GM12878 (cell line): ENCODE data around the gene GPR21. TPM values are rescaled to one million over a fixed set of nuclear protein-coding genes. Genes with fewer than 3 reads are reported as not detected.

Experiments used
- BACH1 ChIP-seq: fragments of 450-650 bp; IDR thresholded peaks from 2 replicates; pipeline ENCODE4 v1.6.1; 2017; ENCODE audit warnings: mild to moderate bottlenecking, borderline replicate concordance
- CHD2 ChIP-seq: IDR thresholded peaks from 2 replicates; pipeline ENCODE4 v1.6.1; 2011; ENCODE audit warnings: low read depth, low read length, improper control_type of control experiment, borderline replicate concordance
- EP300 ChIP-seq, 2 experiments: fragments of 150-350 bp in 1 of 2; IDR thresholded peaks; 2 replicates each; pipeline ENCODE4 v1.6.1; 2011 to 2012; ENCODE audit warnings: low read depth in 2 of 2, low read length in 2 of 2, borderline replicate concordance in 1 of 2, improper control_type of control experiment in 1 of 2, inconsistent platforms in 1 of 2; ENCODE audit not compliant: control insufficient read depth in 1 of 2
- JUND ChIP-seq: IDR thresholded peaks from 2 replicates; pipeline ENCODE4 v1.6.1; 2012; ENCODE audit warnings: low read depth, mild to moderate bottlenecking, low read length, improper control_type of control experiment, moderate library complexity
- LARP7 ChIP-seq: fragments of 450-650 bp; IDR thresholded peaks from 2 replicates; pipeline ENCODE4 v1.6.1; 2017; ENCODE audit warnings: mild to moderate bottlenecking
- MTA3 ChIP-seq: IDR thresholded peaks from 2 replicates; pipeline ENCODE4 v1.6.1; 2012; ENCODE audit warnings: low read length, inconsistent platforms, borderline replicate concordance
- POLR2AphosphoS5 ChIP-seq: IDR thresholded peaks from 2 replicates; pipeline ENCODE4 v1.6.1; 2011; ENCODE audit warnings: mild to moderate bottlenecking, low read length, inconsistent platforms
- TARDBP ChIP-seq: IDR thresholded peaks from 2 replicates; pipeline ENCODE4 v1.6.1; 2016; ENCODE audit warnings: borderline replicate concordance
- ZZZ3 ChIP-seq: IDR thresholded peaks from 2 replicates; pipeline ENCODE4 v1.6.1; 2011; ENCODE audit warnings: low read depth; ENCODE audit not compliant: control insufficient read depth, insufficient read length
- polyA plus RNA-seq, 11 experiments: library from polyadenylated mRNA; depleted of rRNA in 4 of 11; unstranded in 6 of 11; stranded (reverse) in 5 of 11; fragments of >200 nt; fragmentation: Nextera tagmentation in 4 of 11; fragmentation: Illumina TruSeq in 1 of 11; extraction: Ambion mirVana in 4 of 11; extraction: Trizol in 1 of 11; gene quantifications; 1 replicate in 1 of 11; 2 replicates in 10 of 11; pipeline versions ENCODE4 v1.2.1 to v1.2.3, GENCODE V29; 2011 to 2016; ENCODE audit warnings: inconsistent platforms in 2 of 11, missing spikeins in 2 of 11, low read depth in 1 of 11
- total RNA-seq, 4 experiments: library from RNA; depleted of rRNA in 3 of 4; stranded (reverse); fragments of >200 nt in 3 of 4; fragmentation: Illumina TruSeq in 1 of 4; extraction: Trizol in 1 of 4; gene quantifications; 2 replicates each; pipeline versions ENCODE4 v1.2.1 to v1.2.3, GENCODE V29; 2013 to 2021
- TF ChIP-seq, protein P1 (sequence below): IDR thresholded peaks from 2 replicates; pipeline ENCODE4 v1.6.1; 2011; ENCODE audit warnings: low read depth, low read length, improper control_type of control experiment, borderline replicate concordance
- TF ChIP-seq, protein P2 (sequence below): fragments of 450-650 bp; formaldehyde crosslinking; IDR thresholded peaks from 2 replicates; pipeline ENCODE4 v1.4.0; 2020; ENCODE audit warnings: mild to moderate bottlenecking, moderate library complexity
- TF ChIP-seq, protein P3 (sequence below): fragments of 450-650 bp; IDR thresholded peaks from 2 replicates; pipeline ENCODE4 v1.6.1; 2017; ENCODE audit warnings: mild to moderate bottlenecking, low read depth, inconsistent platforms; ENCODE audit not compliant: poor library complexity, severe bottlenecking
- TF ChIP-seq, protein P4 (sequence below): fragments of 450-650 bp; IDR thresholded peaks from 2 replicates; pipeline ENCODE4 v1.6.1; 2017; ENCODE audit warnings: low read depth, mild to moderate bottlenecking, moderate library complexity

Gene GPR21
- total and polyA plus RNA-seq, 10 of the 15 experiments (the other 5 are each of a cell fraction or from before 2014, with no cell fraction given), result 0.09 to 1.9 (median 0.57) TPM; not detected in 4

DNA sequence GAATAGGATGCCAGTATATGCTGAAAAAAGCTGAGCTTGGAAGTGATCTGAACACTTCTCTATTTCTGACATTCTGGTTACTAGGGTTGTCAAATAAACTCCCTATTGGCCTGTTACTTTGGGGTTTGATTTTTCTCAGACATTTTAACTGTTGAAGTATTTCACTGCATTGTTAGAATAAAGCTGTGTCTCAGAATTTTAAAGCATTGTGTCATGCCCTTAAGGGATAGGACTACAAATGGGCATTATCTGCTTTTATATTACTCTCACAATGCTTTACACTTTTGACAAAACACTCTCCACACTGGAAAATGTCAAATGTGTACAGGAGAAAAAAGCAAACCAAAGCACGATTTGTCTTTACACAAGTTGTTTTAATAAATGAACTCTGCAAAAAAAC is 16.8 kb upstream of the GPR21 start (continued):
- TF ChIP-seq, protein P1, sequence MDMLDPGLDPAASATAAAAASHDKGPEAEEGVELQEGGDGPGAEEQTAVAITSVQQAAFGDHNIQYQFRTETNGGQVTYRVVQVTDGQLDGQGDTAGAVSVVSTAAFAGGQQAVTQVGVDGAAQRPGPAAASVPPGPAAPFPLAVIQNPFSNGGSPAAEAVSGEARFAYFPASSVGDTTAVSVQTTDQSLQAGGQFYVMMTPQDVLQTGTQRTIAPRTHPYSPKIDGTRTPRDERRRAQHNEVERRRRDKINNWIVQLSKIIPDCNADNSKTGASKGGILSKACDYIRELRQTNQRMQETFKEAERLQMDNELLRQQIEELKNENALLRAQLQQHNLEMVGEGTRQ, result no peak
- TF ChIP-seq, protein P2, sequence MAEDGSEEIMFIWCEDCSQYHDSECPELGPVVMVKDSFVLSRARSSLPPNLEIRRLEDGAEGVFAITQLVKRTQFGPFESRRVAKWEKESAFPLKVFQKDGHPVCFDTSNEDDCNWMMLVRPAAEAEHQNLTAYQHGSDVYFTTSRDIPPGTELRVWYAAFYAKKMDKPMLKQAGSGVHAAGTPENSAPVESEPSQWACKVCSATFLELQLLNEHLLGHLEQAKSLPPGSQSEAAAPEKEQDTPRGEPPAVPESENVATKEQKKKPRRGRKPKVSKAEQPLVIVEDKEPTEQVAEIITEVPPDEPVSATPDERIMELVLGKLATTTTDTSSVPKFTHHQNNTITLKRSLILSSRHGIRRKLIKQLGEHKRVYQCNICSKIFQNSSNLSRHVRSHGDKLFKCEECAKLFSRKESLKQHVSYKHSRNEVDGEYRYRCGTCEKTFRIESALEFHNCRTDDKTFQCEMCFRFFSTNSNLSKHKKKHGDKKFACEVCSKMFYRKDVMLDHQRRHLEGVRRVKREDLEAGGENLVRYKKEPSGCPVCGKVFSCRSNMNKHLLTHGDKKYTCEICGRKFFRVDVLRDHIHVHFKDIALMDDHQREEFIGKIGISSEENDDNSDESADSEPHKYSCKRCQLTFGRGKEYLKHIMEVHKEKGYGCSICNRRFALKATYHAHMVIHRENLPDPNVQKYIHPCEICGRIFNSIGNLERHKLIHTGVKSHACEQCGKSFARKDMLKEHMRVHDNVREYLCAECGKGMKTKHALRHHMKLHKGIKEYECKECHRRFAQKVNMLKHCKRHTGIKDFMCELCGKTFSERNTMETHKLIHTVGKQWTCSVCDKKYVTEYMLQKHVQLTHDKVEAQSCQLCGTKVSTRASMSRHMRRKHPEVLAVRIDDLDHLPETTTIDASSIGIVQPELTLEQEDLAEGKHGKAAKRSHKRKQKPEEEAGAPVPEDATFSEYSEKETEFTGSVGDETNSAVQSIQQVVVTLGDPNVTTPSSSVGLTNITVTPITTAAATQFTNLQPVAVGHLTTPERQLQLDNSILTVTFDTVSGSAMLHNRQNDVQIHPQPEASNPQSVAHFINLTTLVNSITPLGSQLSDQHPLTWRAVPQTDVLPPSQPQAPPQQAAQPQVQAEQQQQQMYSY (CRISPR knock-in tag), result no peak
- TF ChIP-seq, protein P3, sequence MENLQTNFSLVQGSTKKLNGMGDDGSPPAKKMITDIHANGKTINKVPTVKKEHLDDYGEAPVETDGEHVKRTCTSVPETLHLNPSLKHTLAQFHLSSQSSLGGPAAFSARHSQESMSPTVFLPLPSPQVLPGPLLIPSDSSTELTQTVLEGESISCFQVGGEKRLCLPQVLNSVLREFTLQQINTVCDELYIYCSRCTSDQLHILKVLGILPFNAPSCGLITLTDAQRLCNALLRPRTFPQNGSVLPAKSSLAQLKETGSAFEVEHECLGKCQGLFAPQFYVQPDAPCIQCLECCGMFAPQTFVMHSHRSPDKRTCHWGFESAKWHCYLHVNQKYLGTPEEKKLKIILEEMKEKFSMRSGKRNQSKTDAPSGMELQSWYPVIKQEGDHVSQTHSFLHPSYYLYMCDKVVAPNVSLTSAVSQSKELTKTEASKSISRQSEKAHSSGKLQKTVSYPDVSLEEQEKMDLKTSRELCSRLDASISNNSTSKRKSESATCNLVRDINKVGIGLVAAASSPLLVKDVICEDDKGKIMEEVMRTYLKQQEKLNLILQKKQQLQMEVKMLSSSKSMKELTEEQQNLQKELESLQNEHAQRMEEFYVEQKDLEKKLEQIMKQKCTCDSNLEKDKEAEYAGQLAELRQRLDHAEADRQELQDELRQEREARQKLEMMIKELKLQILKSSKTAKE, result no peak
- no peak for TF ChIP-seq MTA3
- no peak for TF ChIP-seq TARDBP
- TF ChIP-seq ZZZ3, result no peak
- TF ChIP-seq LARP7, result no peak
- TF ChIP-seq CHD2, result no peak
- TF ChIP-seq EP300 (IDR thresholded peaks at IDR 0.05; ENCODE audit: borderline replicate concordance in 1 of 2, control insufficient read depth in 1 of 2, low read depth in 2 of 2, low read length in 2 of 2), result no peak
- TF ChIP-seq, protein P4, sequence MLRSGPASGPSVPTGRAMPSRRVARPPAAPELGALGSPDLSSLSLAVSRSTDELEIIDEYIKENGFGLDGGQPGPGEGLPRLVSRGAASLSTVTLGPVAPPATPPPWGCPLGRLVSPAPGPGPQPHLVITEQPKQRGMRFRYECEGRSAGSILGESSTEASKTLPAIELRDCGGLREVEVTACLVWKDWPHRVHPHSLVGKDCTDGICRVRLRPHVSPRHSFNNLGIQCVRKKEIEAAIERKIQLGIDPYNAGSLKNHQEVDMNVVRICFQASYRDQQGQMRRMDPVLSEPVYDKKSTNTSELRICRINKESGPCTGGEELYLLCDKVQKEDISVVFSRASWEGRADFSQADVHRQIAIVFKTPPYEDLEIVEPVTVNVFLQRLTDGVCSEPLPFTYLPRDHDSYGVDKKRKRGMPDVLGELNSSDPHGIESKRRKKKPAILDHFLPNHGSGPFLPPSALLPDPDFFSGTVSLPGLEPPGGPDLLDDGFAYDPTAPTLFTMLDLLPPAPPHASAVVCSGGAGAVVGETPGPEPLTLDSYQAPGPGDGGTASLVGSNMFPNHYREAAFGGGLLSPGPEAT, result no peak
- no peak for TF ChIP-seq POLR2AphosphoS5
- no peak for TF ChIP-seq BACH1
- no peak for TF ChIP-seq JUND
- TF ChIP-seq, all 136 proteins: peak for 0
